GM20431 (cell line): ENCODE measurements around the gene CCNH.

Experiments used
- in situ Hi-C: fragments of 300-500 bp; cut with MseI, MboI; formaldehyde crosslinking; loops from one replicate; pipeline ENCODE4 v1.15.0; 2020; ENCODE audit warnings: low sequenced_read_pairs; ENCODE audit not compliant: unreplicated experiment

The CCNH gene

DNA sequence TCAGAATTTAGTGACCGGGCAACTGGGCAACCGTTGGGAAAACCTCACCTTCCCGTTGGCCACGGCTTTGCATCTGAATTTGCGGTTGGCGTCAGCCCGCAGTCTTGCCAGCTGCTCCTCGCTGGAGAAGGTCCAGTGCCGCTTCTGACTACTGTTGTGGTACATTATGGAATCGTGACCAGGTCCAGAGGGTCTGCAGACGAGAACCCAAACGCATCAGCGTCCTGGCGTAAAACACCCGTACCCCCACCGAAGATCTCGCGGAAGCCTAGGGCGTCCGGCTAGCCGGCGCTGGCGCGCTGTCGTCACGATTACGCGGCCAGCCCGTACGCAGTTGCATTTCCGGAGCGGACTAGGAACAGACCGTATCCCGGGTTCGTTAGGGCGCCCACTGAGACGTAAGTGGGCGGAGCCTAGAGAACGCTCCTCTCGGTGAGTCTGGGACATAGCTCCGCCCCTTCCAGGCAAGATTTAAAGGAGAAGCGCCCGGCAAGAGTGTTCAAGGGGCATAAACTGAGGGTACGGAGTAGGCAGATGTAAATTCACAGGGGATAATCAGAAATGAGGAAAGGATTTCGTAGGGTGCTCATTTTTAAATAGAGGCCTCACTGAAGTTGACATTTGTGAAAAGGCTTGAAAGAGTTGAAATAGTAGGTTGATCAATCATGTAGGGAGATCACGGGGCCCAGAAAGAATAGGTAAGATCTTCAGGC, at the start of gene CCNH:
CCNH (minus strand) TSS at position 301 of the 713 bp plus-strand sequence; CDS start at position 165, 136 bp downstream.
- in situ Hi-C loops = no loop called here

GRCh38 chr5:87457706-87458105, 45.0 kb upstream of the CCNH start:
- in situ Hi-C loops = no loop called here

GRCh38 chr5:87453801-87454200, 41.1 kb upstream of the CCNH start:
- in situ Hi-C loops = no loop called here

DNA sequence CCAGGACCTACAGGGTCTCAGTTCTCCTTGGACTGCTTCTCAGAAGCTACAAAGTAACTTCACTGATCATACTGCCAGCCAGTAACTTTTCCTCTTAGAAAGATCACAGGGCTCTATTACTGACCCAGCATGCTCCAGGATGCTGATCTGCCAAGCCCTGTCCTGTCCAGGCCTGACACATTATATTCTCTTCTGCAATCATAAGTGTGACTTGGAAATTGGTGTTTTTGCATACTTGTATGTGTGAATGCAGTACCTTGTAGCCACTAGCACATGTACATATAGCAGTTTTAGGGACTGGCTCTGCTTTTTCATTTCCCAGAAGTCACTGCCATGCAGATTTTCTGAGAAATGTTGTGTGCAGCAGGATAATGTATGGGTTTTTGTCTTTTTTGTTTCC, 40.1 kb upstream of the CCNH start:
- in situ Hi-C loops = no loop called here

DNA sequence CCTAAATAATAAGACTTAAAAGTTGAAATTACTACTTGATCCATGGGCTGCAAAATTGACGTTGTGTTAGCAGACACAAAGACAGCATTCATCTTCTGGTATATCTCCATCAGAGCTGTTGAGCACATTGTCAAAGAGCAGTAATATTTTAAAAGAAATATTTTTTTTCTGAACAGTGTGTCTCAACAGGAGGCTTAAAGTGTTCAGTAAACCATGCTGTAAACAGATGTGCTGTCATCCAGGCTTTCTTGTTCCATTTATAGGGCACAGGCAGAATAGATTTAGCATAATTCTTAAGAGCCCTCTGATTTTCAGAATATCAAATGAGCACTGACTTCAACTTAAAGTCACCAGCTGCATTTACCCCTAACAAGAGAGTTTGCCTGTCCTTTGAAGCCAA, 29.7 kb upstream of the CCNH start:
- in situ Hi-C loops = no loop called here

DNA sequence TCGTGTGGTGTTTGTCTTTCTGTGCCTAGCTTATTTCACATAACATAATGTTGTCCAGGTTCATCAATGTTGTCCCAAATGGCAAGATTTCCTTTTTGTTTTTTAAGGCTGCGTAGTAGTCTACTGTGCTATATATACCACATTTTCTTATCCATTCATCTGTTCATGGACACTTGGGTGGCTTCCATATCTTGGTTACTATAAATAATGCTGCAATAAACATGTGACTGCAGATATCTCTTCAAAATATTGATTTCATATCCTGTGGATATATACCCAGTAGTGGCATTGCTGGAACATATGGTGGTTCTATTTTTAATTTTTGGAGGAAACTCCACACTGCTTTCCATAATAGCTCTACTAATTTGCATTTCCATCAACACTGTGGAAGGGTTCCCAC, 25.5 kb upstream of the CCNH start:
- in situ Hi-C loops = no loop called here

- in situ Hi-C loops = no loop called here
Measured at GRCh38 chr5:87437724-87438123, 25.0 kb upstream of the CCNH start.

DNA sequence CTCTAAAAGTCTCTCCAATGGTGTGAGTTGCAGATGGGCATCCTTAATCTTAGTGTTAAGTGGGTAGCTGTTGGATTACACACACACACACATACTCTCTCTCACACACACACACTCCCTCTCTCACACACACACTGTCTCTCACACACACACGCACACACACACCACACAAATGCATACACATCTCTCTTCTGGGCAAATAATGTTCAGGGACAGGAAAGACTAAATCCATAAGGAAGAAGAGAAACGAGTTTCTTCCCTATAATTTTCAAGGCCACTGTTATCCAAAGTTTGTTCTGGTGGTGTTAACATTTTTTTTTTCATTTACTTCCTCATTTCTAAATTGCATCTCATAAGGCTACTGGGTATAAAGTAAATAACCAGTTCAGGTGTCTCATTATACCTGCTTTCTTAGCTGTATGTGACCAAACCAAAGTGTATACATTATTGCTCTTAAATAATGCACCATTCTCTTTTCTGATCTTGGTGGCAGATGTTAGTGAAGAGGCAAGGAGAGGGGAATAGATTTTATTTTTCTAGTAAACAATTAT, 22.5 kb upstream of the CCNH start:
- in situ Hi-C loops = no loop called here

GRCh38 chr5:87434461-87434860, 21.7 kb upstream of the CCNH start:
- in situ Hi-C loops = no loop called here

- in situ Hi-C loops = no loop called here
Measured at GRCh38 chr5:87433945-87434344, 21.2 kb upstream of the CCNH start.

GRCh38 chr5:87432460-87432859, 19.7 kb upstream of the CCNH start:
- in situ Hi-C loops = no loop called here

DNA sequence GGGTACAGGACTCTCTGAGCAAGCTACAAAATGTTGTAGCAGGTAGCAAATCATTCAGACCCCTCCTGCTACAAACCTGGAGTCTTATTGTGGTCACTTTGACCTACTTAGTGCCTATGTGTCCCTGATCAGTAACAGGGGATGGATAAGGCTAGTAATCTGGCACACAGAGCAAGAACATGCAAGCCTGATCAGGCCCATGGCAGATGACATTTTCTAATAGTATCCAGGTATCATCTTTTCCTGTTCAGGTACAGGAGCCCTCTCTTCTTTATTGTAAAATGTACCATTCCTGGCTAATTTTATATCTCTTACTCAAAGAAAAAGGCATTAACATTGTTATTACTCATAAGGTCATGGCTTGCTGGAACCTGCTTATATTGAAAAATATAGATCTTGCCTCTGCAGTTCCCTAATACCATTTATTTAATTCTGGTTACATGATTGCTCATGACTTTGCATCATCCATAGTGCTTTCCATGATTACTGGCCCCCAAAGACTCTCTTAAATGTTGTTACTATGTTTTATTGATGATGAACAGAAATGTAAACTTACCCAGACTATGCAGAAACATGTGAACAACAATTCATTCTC, 18.2 kb upstream of the CCNH start:
- in situ Hi-C loops = no loop called here

GRCh38 chr5:87423755-87424154, 11.0 kb upstream of the CCNH start:
- in situ Hi-C loops = no loop called here

DNA sequence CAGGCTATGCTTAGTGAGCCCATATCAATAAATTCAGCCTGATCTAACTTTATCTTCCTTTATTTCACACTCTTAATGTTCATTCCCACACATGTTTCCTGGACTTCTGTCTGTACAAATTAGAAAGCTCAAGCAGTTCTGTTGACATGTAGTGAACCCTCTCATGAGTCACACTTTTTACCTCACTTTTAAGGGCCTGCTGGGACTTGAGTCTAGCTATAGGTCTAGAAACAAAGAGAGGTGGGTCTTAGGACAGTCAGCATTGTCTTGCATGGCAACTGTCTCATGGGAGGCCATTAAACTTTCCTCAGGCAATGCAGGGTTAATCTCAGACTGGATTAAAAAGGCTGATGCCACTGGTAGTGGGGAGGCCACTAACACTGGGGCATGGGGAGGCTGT, 8.6 kb upstream of the CCNH start:
- in situ Hi-C loops = no loop called here

GRCh38 chr5:87418506-87418905, 5.8 kb upstream of the CCNH start:
- in situ Hi-C loops = no loop called here

DNA sequence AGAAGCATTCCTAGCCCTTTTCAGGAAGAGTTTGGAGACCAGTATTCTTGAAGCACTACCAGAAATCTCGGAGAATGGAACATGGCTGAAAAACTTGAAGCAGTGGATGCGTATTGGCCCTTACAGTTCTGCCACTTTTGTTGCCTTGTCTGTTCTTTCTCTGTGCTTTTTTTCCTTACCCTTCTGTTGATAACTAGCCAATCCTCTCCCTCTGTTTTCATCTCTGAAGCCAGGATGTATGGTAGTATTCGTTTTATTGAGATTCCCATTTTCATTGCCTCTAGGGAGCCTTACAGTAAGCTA, 564 bp upstream of the CCNH start:
- in situ Hi-C loops = no loop called here

GRCh38 chr5:87411973-87412629, 629 bp downstream of the CCNH start:
- in situ Hi-C loops = no loop called here

- in situ Hi-C loops = no loop called here
Measured at GRCh38 chr5:87411586-87411972, 1.2 kb downstream of the CCNH start.

DNA sequence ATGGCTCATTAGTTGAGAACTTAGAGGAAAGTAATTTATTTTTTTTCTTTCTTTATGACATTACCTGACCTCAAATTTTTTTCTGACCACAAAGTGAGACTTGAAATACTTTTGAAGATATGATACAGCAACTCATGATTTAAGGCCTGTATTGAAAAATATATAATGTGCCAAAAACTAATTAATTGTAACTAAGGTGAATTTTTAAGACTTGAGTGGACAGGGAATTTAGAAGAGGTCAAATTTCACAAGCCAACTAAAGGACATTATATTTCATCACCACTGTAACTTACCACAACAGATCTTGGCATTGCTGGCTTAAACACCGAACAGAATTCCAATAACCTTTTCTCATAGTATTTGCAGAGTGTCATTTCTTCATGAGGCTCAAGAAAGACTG, 1.8 kb downstream of the CCNH start:
- in situ Hi-C loops = no loop called here

DNA sequence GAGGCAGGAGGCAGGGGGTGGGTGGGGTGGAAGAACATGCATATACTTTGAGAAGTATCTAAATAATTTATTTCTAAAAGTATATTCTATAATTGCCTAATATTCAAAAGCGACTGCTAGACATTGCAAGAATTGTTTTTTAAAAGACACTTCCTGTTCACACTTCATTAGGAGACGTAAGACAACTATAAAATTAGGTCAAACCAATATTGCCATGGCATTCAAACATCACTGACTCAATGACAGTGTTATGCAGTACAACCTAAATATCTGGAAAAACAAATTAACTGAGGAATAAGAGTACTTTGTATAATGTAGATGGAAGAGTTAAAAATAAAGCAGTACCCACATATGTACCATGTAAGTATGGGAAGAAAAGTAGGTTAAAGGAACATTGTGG, 4.5 kb downstream of the CCNH start:
- in situ Hi-C loops = no loop called here

DNA sequence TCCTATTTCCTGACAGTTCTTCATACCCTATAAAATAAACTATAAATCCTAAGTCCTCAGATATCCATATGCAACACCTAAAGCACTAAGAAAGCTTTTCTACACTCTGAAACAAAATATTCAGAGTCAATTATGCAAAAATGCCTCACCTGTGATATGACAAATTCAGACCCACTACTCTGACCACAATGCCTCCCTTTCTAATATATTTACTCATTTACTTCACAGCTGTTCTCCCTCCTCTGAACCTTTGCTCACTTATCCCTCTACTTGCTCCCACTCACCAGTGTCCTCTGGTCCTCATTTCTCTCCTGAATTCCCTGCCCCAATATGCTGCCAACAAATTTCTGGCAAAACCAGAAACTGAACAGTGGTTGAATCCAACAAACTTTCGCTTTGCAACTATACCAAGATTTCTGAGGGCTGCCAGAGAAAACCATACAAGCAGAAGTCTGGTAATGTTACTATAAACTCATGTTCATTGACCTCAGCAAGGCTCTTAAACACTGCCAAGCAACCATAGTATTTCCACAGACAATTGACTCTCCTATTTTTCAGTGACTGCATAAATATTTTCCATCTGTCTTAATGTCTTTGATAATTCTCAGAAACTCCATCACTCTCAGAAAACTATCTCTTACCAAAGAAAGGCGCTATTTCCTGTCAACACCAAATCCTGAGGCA, 7.1 kb downstream of the CCNH start:
- in situ Hi-C loops = no loop called here
